ENCODE measurements around the gene DNASE1L1. TPM values are rescaled to one million over a fixed set of nuclear protein-coding genes. Genes with fewer than 3 reads are reported as not detected.

The DNASE1L1 gene
- total RNA-seq, 4 donors from 2014 or later = 40.7 to 92.9 (median 61.6) TPM

GRCh38 chrX:154369449-154370299 is 39.4 kb downstream of the DNASE1L1 start:
- Histone ChIP-seq H3K27me3 (no peaks in the 10 kb centered on the region), H3K4me1 (peaks cover 11 to 25% of the 10 kb centered on the region in 2 donors), H3K9me3 (no peaks in the 10 kb centered on the region), H3K36me3 (peaks cover 9 to 25% of the 10 kb centered on the region in 2 donors), H3K27ac (peak overlapping the region; percentile 87 to 95 (median 89)), H3K4me3 (replicated peaks in 1 of 3) (peak overlapping the region in 2 of 3 donors; percentile 50 to 73)
- intact Hi-C loops (cut with DNase I) = no loop called here
- DNase-seq = peak; percentile 71 to 84
- WGBS, 2 donors = 10% methylated on average over 5 of the region's 13 CpGs; no CpG with 5 or more reads in 1 of the 2 donors
- TF ChIP-seq CTCF (IDR thresholded peaks at IDR 0.05) (no peak), POLR2A (IDR thresholded peaks at IDR 0.05) (peak in 1 of 2 donors; percentile 62)

- WGBS, 2 donors = 0% methylated on average over 1 of the region's 16 CpGs; no CpG with 5 or more reads in 1 of the 2 donors
- Histone ChIP-seq H3K27ac (peak overlapping the region; percentile 87 to 95 (median 89)), H3K9me3 (no peaks in the 10 kb centered on the region), H3K4me1 (peaks cover 7 to 21% of the 10 kb centered on the region in 2 donors), H3K4me3 (replicated peaks in 1 of 3) (peak overlapping the region in 1 of 3 donors; percentile 20), H3K27me3 (no peaks in the 10 kb centered on the region), H3K36me3 (peaks cover 14 to 33% of the 10 kb centered on the region in 2 donors)
- TF ChIP-seq POLR2A (IDR thresholded peaks at IDR 0.05) (peak; percentile 20 to 37), CTCF (IDR thresholded peaks at IDR 0.05) (no peak)
- intact Hi-C loops (cut with DNase I) = no loop called here
- peak; percentile 73 to 76 for DNase-seq
These were observed 40.2 kb downstream of the DNASE1L1 start for GRCh38 chrX:154368630-154369448.

GRCh38 chrX:154367474-154368308 is 41.4 kb downstream of the DNASE1L1 start:
- WGBS, 2 donors = 83% methylated on average over 7 of the region's 31 CpGs; no CpG with 5 or more reads in 1 of the 2 donors
- TF ChIP-seq CTCF (IDR thresholded peaks at IDR 0.05) (no peak), POLR2A (IDR thresholded peaks at IDR 0.05) (no peak)
- Histone ChIP-seq H3K27ac (peak overlapping the region in 2 of 3 donors; percentile 87 to 89), H3K27me3 (no peaks in the 10 kb centered on the region), H3K4me1 (peaks cover 4 to 17% of the 10 kb centered on the region in 2 donors), H3K36me3 (peaks cover 18 to 39% of the 10 kb centered on the region in 2 donors), H3K9me3 (no peaks in the 10 kb centered on the region), H3K4me3 (replicated peaks in 1 of 3) (no peak overlapping the region)
- intact Hi-C loops (cut with DNase I) = no loop called here
- no peak for DNase-seq

- H3K36me3 ChIP-seq = peaks cover 28 to 50% of the 10 kb centered on the region in 2 donors
- TF ChIP-seq CTCF (IDR thresholded peaks at IDR 0.05) (no peak), POLR2A (IDR thresholded peaks at IDR 0.05) (no peak)
- no peak overlapping the region for H3K4me3 ChIP-seq (replicated peaks in 1 of 3)
- H3K9me3 ChIP-seq = no peaks in the 10 kb centered on the region
- WGBS, 2 donors = 75% methylated on average over 2 of the region's 11 CpGs; no CpG with 5 or more reads in 1 of the 2 donors
- H3K27me3 ChIP-seq = no peaks in the 10 kb centered on the region
- intact Hi-C loops (cut with DNase I) = no loop called here
- H3K4me1 ChIP-seq = peaks cover 4 to 11% of the 10 kb centered on the region in 2 donors
- no peak overlapping the region for H3K27ac ChIP-seq
- DNase-seq = no peak
These were observed 42.4 kb downstream of the DNASE1L1 start for GRCh38 chrX:154366666-154367055.

Data from thyroid gland (tissue), 4 donors.